Measurements from ENCODE around the gene SPATC1L.
"Not testable (repeated sequence)": the region's sequence is repeated elsewhere in the genome, so short reads cannot be mapped to it uniquely, and the experiment has no call there.

The SPATC1L gene

DNA sequence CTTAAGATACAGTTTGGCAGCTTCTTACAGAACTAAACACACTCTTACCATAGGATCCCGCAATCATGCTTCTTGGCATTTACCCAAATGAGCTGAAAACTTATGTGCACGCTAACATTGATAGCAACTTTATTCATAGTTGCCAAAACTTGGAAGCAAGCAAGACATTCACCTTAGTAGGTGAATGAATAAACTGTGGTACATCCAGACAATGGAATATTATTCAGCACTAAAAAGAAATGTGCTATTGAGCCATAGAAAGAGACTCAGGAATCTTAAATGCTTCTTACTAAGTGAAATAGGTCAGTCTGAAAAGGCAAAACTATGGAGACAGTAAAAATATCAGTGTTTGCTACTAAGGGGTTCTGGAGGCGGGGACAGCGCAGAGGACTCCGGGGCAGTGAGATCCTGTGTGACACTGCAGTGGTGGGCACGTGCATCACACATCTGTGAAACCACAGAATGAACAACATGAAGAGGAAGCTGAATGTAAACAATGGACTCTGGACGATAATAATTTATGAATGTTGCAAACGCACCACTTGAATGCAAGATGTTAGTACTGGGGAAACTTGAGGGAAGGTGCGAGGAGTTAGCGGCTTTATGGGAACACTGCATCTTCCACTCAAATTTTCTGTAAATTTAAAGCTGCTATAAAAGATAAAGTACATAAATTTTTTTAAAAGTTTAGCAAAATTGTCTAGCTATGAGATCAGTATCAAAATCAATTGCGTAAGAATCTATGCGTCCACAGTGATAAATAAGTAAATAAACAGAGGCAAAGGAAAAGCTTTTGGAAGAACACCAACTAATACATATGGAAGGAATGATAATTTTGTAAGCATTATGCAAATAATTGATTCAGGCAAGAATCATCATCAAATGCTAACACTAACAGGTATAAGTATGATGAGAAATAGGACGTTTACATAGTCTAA, 15.4 kb upstream of the SPATC1L start:
- no peak for DNase-seq

DNA sequence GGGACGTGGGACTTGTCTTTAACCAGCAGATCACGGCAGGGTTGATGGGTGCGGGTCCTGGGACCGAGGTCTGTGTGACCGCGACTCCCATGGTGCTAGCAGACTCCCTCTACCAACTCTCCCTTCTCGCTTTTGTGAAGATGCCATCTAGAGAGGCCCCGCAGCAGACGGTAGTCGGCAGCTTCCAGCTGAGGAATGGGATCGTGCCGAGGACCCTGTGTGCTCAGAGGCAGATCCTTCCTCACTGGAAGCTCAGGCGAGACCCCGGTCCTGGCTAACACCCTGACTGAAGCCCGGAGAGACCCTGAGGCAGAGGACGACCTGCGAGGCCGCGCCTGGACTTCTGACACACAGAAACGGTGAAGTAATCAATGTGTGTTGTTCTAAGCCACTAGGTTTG, 12.5 kb upstream of the SPATC1L start:
- no peak for DNase-seq

DNA sequence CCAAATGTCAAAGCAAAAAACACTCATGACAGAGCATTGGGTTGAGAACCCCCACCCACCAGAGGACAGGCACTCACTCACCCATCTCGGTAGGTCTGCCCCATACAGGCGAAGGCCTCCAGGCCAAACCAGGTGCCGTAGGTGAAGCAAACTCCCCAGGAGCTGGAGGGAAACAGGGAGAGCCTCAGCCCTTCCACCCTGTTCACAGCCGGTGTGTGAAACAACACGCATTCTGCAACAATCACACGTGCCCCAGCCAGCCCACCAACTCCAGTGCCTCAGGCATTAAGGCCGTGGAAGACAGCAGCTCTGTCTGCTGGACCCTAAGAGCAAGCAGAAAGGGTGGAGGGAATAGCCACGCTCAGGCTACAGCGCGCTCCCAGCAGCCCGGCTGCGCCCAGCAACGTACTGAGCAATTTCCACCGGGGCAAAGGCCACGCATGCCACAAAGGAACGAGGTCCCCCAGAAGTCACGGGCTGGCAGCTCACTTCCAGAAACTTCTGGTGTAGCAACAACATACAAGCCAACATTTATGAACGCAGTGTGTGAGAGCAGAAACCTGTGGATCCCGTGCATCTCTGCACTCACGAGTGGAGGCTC, 11.4 kb upstream of the SPATC1L start:
- no peak for DNase-seq

DNA sequence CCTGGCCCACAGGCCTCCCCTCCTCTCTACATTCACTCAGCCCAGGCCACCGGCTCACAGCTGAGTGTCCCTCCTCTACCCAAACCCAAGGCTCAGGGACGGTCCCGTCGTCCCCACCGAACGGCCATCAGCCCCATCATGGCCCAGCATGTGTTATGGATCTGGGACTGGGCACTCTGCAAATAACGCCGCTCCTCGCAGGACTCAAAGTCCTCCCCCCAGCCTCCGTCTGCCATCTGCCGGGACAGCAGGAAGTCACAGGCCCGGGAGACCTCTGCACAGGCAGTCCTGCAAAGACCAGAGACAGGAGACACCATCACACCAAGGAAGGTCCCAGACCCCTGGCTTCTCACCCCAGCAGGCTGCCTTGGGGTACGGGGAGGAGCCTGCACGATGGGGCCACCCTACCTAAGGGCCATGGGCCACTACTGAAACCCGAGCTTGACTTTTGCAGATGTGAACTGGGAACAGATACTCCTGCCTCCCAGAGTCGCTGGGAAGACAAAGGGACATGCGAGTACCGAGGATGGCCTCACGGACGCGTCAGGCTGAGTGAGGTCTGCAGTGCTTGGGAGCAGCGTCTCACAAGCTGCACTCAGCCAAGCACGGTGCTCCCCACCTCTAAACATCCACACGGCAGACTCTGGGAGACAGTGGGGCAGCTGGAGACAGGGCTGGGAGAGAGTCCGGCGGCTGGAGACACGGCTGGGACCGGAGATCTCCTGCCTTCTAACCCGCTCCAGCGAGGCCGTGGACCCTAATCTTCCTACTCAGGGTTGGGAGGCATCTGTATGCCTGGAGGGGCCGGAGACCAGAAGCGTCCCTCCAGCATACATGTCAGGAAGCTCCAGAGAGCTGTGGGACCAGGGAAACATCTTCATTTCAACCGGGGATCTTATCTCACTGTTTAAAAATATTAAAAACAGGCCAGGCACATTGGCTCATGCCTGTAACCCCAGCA, 10.4 kb upstream of the SPATC1L start:
- no peak for DNase-seq

DNA sequence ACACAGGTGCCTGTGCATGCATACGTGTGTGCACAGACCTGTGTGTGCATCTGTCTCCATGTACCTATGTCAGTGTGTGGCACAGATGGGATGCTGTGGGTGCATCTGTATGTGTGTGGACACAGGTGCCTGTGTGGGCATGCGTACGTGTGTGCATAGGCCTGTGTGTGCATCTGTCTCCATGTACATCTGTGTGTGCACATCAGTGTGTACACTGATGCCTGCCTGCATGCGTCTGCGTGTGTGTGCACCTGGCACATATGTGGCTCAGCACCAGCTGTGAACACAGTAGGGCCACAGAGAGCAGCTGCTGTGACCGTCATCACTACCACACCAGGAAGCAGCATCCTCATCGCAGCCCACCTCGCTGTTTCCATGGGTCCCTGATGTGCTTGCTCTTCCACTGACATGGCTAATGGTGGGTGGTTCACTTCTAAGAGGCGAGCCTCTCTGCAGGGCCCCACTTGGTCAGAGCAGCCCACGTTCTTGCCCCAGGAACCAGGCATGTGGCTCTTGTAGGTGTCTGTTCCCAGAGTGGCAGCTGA, 9.6 kb upstream of the SPATC1L start:
- no peak for DNase-seq

DNA sequence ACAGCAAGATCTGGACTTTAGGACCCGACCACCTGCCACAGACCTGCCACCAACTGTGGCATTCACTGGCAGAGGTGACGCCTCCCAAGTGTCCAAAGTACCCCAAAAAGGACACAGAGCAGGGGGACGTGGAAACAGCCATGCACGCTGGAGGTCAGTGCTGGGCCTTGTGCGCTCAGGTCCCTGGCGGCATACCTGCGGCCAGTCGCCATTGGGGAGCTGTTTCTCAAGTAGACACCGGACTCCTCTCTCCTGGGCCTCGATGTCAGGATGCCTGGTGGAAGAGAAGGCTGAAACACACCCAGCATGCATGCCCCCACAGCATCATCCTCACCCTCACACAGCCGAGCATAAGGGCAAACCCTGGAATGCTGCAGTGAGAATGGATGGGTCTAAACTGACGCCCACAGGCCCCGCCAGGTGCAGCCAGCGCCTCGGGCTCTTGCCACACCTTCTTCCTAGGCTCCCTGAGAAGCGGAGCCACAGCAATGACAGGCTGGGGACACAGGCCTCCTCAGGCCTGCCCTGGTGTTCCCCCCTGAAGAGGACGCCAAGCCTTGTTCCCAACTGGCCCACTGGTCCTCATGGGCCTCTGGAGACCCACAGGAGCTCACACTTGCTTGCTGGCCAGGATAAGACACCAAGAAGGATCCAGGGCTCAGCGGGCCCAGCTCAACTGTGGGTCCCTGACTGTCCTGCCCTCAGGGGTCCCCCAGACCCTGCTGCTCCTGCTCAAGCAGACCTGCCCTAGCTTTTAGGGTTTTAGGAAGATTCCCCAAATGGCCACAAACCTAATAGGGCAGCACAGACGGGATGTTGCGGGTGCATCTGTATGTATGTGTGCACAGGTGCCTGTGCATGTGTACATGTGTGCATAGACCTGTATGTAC, 7.7 kb upstream of the SPATC1L start:
- DNase-seq: no peak

DNA sequence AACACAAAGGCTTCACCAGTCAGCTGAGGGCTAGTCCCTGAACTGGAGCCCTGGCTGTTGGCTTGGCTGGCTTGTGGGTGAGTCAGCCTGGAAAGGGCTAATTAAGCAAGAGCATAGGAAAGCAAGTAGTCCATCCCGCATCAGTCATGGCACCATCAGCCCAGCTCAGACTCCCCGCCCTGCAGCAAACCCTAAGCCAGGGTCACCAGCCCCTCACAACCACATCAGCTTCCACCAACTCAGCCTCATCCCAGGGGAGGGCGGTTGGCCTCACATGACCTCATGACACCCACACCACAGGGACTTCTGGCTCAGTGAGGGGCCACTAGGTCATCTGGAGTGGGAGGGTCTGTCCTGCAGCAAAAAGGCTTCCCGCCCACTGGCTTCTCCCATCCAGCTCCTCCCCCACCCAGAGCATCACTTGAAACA, 7.0 kb upstream of the SPATC1L start:
- no peak for DNase-seq

DNA sequence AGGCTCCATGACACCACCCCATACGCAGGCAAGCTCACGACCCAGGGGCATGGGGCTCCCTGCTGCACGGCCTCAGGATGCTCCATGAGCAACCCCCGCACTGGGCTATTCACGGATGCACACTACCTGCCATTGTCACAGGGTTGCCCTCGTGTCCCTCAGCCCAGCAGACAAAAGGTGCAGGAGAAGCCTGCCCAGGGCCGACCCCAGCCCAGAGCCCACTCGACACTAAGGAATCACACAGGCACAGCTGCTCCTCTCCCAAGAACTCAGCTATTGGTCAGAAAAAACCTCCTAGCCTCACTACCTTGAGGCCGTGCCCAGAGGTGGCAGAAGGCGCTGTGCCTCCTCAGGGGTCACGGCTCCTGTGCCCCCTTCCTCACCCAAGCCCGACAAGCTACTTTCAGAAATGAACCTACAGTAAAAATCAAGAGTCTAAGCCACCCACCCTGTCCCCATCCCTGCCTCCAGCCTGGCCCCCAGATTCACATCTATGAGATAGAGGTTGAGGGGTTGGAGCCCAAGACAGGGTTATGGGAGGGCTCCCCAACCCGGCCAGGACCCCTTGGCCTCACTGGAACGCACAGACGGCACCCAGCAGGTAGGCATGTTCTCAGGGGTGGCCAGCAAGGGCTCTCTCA, 6.4 kb upstream of the SPATC1L start:
- no peak for DNase-seq

DNA sequence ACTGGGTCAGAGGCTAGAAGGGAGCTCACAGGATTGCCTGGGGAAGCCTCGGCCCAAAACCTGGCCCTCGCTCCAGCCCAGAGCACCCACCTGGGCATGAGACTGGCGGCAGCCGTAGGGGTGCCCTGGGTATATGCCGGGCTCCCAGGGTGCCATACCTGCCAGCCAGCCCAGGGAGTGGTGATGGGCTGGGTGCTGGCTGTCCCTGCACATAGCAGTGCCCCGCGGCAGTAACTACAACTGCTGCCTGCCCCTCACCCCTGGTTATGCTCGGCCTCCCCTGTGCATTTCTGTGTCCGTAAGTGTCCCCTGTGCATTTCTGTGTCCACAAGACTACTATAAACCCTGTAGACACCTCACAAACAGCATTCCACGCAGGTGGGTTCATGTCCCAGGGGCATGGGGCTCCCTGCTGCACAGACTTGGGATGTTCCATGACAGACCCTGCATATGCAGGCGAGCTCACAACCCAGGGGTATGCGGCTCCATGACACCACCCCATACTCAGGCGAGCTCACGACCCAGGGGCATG, 5.8 kb upstream of the SPATC1L start:
- DNase-seq: no peak

DNA sequence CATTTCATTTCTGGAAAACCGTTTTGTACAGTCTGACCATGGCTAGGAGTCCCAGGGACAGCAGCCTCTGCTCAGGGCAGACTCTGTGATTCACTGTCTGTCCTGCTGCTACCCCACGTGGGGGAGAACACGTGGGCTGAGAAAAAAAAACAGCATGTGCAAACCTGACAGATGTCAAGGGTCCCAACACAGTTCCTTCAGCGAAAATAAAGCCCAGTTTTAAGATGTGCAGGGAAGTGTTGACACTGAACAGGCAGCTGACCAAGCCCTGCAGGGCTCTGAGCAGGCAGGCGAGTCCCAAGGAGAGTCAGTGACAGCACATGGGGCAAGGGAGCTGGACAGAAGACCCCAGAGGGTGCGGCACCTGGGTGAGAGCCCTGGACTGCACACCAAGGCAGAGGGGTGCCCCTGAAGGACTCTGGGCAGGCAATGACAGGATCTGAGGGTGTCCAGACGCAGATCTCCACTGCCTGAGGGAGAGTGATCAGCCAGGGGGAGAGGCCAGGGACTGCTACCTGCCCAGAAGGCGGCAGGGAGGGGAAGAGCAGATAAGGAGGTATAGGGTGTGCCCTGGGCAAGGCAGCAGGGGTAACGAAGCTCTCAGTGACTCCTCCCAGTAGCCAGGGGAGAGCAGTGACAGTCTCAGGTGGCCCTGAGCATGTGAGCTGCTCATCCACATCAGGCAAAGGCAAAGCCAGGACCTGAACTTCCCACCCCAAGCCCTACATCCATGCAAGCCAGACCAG, 5.1 kb upstream of the SPATC1L start:
- no peak for DNase-seq

DNA sequence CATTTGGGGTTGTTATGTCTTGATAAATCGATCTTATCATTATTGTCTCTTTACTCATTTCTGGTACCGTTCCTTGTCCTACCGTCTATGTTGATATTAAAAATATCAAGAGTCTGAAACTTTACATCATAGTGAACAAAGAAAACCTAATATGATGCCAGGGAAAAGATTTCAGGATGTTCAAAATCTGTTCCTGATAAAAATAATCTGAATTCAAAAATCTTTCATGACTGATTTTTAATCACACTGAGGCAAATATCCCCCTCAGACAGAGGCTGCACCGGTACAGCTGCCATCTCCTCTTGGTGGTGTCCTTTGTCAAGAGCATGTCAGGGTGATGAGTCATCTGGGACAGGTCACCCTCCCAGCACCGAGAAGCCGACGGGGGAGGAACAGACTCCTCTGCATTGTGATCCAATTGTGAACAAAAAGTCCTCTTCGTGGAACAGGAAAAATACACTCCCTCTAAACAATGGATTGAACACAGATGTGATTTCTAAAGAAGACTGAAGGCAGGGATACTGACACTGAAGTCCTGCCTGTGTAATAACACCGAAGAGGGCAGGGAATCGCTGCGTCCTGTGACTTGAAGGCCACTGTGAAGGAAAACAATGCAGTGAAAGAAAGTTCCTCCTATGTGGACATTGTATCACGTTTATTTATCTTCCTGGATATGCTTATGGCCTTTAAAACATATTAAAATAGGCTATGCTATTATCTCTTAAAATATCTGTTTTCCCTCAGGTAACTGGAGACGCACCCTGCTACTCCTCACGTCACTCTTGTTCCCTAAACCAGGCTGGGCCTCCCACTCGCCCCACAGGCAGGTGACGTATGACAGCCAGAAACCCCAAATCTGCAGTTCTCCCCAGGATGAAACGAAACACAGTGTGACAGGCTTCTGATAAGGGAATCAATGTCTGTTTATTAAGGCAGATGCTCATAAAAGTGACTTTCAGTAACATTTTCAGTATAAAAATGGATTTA, 4.3 kb upstream of the SPATC1L start:
- DNase-seq: no peak

DNA sequence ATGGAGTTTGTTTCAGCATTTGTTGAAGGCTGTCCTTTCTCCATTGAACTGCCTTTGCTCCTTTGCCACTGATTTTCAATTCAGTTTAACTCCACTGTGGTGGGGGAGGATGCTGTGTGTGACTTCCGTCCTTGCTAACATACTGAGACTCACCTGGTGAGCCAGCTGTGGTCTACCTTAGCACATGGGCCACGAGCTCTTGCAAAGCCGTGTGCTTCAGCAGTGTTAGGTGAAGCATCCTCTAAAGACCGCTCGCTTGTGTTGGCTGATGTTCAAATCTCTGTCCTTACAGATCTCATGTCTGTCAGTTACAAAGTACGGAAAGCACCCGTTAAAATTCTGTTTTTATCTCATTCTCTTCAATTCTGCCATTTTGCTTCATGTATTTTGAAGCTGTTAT, 3.6 kb upstream of the SPATC1L start:
- DNase-seq: no peak

DNA sequence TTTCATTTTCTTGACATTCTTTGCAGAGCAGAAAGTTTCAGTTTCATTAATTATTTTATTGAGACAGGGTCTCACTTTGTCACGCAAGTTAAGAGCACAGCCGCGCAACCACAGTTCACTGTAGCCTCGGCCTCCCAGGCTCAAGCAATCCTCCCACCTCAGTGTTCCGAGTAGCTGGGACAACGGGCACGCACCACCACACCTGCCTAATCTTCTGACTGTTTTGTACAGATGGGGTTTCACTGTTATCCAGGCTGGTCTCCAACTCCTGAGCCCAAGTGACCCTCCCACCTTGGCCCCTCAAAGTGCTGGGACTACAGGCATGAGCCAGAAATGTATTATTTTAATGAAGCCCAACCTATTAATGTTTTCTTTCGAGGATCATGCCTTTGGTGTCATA, 3.0 kb upstream of the SPATC1L start:
- DNase-seq: no peak

DNA sequence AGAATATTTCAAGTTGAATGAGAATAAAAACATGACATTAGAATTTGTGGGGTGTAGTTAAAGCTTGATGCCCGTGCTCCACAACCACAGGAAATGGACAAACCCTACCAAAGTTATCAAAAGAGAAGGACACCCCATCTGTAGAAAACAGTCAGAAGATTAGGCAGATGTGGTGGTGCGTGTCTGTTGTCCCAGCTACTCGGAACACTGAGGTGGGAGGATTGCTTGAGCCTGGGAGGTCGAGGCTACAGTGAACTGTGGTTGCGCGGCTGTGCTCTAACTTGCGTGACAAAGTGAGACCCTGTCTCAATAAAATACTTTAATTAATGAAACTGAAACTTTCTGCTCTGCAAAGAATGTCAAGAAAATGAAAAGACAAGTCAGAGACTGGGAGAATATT, 1.5 kb upstream of the SPATC1L start:
- no peak for DNase-seq

DNA sequence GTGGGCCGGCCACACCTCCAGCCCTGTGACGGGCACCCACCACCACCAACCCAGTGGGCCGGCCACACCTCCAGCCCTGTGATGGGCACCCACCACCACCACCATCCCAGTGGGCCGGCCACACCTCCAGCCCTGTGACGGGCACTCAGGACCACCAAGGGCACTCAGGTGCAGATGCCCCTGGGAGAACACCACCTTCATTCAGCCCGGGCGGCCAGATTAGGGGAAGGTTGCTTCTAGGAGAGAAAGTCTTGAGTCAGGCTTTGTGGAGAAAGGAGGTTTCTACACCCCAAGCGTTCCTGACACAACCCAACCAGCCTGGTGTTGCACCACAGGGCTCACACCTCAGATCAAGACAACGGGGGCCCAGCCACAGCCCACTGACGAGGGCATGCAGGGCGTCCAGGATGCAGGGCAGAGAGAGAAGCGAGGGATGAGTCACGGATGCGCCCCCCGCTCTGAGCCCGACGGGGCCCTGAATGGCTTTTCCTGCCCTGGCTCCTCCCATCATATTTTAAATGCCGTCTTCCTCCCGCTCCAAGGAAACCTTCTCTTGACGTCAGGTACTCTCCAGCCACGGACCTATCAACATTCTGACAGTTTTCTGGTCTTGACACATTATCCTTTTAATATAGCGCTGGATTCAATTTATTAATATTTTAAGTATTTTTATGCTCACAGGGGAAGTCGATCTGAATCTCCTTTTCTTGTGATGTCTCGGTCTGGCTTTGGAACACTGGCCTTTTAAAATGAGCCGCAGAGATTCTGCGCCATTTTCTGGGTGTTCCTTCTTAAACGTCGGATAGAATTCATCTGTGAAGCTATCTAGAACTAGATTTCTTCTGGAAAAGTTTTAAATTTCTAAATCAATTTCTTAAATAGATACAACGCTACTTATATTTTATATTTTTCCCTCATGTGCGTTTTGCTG, 631 bp upstream of the SPATC1L start:
- DNase-seq: no peak

DNA sequence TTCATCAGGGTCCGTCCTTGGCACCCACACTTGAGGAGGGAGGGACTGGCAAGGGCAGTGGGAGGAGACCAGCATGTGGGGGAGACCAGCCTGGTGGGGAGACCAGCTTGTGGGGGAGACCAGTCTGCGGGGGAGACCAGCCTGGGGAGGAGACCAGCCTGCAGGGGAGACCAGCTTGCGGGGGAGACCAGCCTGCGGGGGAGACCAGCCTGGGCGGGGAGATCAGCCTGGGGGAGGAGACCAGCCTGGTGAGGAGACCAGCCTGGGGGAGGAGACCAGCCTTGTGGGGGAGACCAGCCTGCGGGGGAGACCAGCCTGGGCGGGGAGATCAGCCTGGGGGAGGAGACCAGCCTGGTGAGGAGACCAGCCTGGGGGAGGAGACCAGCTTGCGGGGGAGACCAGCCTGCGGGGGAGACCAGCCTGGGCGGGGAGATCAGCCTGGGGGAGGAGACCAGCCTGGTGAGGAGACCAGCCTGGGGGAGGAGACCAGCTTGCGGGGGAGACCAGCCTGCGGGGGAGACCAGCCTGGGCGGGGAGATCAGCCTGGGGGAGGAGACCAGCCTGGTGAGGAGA, 836 bp downstream of the SPATC1L start:
- not testable (repeated sequence) for DNase-seq

DNA sequence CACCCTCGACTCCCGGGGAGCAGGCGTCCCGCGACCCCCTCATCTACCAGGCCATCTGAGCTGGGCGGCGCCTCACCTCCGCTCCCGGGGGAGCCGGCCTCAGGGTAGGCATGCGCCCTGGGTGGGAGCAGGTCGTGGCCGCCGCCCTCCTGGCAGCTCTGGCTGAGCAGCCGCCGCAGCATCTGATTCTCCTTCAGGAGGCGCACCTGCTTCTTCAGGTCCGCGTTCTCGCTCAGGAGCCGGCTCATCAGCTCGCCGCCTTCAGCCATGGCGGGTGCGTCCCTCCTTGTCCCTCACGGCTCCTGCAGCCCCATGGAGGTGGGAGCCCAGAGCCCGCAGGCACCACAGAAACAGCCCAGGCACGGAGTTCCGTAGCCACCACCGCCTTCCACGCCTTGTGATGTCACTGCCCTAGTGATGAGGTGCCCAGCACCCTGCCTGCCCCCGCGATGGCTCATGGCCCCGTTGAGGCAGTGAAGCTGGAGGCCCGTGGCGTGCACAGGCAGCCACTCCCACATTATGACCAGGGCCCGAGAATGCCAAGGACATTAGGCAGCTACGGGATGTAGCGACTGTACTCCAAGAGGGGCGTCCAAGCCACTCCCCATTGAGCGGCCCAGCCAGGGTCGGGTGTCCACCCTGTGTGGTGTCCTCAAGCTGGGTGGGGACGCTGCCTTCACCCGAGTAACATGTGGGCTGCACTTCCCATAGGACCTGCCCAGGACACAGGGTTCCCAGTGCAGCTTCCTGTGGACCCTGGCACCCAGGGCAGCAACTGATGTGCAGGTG, 1.5 kb downstream of the SPATC1L start:
- DNase-seq: no peak
